Measurements from ENCODE around the gene GGTLC2.

The GGTLC2 gene

DNA sequence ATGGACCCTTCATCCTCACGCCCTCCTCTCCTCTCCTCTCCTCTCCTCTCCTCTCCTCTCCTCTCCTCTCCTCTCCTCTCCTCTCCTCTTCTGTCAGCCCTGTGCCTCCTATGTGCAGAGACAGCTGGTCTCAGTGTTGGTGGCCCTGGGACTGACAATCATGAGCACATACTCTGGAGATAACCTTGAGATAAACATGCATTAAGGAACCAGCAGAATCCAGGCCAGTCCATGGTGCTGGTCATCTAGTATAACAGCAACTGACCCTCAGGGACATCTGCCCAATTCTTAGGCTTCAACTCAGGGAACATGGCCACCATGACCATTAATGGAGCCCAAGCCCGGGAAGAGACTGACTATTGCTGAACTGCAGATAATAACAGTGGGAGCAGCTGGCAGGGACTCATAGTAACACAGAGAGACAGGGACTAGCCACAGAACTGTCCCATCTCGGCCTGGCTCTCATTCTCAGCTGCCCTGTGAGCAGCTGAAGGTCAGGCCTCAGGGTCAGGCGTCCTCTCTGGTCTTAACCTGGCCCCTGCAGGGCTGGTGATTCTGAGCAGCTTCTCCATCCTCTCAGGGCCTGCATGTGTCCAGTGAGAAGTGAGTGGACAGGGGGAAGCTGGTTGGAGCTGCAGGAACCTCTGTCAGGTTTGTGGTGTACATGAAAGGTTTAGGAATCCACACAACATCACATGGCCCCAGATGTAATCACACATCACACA, 45.4 kb downstream of the GGTLC2 start:
- DNase-seq (ENCODE audit: low read depth in 3 of 3), result no peak

DNA sequence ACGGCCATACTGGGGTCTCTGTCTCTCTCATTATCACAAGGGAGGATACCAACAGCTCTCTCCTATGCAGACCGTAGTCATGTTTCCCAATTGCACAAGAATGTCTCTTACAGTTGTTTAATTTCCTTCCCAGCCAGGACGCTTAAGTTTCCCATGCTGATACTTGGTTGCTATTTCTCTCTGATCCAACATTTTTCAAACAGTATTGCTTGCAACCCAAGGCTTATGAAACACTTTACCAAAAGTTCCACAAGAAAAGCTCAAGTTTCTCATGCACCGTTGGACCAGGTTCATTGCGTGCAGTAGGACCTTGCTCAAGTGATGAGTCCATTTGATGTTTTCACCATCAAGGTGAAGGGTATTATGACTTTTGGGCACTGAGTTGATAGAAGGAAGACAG, 46.6 kb downstream of the GGTLC2 start:
- no peak for DNase-seq (ENCODE audit: low read depth in 3 of 3)

DNA sequence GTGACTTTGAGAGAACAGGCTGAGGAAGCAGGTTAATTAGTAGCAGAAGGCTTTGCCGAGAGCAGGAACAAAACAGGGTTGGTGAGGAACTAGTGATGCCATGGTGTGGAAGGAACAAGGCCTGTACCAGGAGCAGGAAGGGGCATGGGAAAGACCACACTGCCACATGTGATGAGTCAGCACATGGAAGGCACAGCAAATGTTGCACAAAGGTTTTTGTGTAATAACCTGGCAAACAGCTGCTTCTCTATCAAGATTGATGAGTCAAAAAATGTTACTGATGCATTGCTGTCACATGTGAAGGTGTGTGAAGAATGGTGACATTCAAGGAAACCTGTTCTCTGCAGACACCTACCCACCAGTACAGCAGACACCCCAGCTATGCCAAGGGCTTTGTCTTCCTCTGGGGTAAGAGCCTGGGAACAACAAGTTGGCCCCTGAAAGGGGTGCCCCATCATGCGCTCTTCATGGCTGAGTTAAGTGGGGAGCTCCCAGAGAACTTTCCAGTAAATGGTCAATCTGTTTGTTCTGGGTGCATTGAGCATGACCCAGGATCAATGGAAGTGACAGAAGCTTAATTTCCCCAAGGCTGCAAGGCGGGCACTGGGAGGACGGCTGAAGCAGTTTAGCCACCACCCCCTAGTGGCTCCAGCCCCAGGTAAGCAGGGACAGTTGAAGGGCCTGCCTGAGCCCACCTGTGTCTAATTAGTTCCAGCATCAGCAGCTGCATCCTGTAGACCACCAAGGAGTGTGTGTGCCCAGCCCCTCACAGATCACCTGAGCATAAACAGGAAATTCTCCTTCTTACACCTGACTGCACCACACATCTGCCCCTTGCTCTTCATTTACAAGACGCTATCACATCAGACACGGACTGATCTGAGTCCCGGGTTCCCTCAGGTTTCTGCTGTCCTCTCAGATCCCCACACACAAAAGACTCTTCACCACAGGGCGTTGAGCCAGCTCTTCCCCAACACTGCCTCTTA, 47.6 kb downstream of the GGTLC2 start:
- DNase-seq (ENCODE audit: low read depth in 3 of 3), result no peak

DNA sequence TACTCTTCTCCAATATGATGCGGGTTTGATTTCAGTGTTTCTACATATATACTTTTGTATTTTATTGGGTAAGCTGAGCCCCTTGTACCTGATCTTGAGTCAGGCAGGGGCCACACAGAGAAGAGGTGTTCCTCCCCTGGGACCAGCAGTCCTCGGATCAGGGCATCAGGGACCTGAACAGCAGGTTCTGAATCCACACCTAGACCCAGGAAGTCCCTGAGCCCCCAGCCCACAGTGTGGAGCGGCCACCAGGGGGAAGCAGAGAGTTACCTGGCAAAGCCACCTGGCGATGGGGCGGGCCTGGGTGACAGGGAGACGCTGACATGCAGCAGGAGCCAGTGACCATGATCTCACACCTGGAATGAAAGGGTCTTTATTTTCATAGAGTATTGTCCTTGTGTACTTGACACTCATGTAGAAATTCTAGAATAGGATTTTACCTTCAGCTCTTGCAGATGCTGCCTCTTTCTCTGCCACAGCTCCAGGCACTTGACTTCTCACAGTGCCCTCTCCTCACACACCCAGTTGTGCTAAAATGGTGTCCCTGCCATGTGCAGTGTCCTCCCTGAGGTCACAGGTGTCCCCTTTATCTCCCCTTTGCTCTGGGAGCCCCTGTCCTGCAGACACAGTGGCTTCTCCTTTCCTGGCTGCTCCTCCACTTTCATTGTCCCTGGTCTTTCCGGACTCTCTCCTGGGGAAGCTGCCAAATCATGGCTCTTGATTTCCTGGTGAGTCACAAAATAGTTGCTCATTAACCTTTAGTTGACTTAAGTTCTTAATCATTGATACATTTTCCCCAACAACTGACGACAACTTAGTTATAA, 48.5 kb downstream of the GGTLC2 start:
- DNase-seq (ENCODE audit: low read depth in 3 of 3), result peak; percentile 32 to 60 (median 49)

DNA sequence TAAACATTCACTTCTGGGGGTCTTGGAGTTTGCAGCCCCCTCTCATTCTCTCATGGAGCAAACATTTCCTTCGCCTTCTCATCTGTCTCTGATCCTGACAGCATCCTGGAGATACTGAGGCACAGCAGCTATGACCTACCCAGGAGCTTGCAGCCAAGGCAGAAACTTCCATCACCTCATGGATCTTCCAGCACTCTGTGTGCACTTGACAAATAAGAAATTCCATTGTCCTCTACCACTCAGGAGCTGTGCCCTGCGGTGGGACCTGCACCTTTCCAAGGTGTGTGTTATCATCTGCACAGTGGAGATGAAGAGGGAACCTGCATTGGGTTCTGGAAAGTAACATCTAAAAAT, 49.1 kb downstream of the GGTLC2 start:
- DNase-seq (ENCODE audit: low read depth in 3 of 3), result no peak

DNA sequence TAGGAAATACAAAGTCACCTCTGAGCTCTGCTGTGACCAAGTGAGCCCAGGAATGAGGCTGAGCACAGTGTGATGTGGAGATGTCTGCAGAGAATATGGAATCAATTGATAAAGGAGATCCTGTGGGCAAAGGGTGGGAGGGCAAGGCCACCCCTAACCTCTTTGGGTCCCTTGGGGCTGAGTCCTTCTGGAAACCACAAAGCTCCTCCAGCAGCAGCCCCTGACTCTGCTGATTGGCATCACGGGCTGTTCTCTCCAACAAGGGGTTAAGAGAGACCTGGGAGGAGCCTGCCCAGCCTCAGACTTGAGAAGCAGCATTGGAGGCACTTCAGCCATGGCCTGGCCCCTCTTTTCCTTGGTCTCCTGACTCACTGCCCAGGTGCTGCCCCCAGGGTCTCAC, 49.7 kb downstream of the GGTLC2 start:
- no peak for DNase-seq (ENCODE audit: low read depth in 3 of 3)

DNA sequence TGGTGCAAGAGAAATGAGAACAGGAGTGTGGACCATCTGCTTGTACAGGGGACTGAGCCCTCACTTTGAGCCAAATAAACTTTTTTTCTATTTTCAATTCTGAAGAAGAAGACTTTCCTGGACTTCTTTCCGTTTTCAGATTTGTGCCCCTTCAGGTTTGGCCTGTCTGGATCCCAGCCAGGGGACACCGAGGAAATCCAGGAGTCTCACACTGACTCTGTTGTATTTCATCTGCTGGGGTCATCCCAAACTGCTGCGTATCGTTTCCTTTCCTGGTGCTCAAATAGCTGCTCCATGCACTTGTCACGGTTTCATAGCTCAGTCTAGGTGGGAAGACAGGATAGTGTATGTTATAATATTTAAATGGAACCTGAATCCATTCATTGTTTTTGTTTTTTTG, 51.7 kb downstream of the GGTLC2 start:
- DNase-seq (ENCODE audit: low read depth in 3 of 3), result no peak

All from stimulated activated CD4-positive, alpha-beta T cell treated with anti-CD3 and anti-CD28 coated beads, TNF-alpha, amount 100 ng/mL, for 48 hours (primary cell).